ENCODE data around the gene PTH1R. TPM values are rescaled to one million over a fixed set of nuclear protein-coding genes. Genes with fewer than 3 reads are reported as not detected.

PTH1R gene
- total RNA-seq, 1 experiment from 2014 or later = 1.0 TPM

GRCh38 chr3:46947546-46947901, 70.0 kb downstream of the PTH1R start:
- peak overlapping the region in 1 of 3 experiments; percentile 11; a peak in 2 of 7 replicates for H3K27ac Mint-ChIP-seq
- H3K4me3 Mint-ChIP-seq = no peak overlapping the region

More at GRCh38 chr3:46947546-46947901, 70.0 kb downstream of the PTH1R start:
- Histone ChIP-seq H2BK15ac (ENCODE audit: low read depth, low read length) (no peak overlapping the region), H3K23me2 (ENCODE audit: insufficient read length, low read depth, low read length, poor library complexity, severe bottlenecking) (no peaks in the 10 kb centered on the region), H4K91ac (ENCODE audit: insufficient read length, low read depth, low read length) (no peak overlapping the region), H3K9me3 (ENCODE audit: control insufficient read depth, low read depth, low read length) (no peaks in the 10 kb centered on the region), H2BK120ac (ENCODE audit: low read depth, low read length, poor library complexity, severe bottlenecking) (no peak overlapping the region), H3K14ac (ENCODE audit: insufficient read depth, low read length) (no peak overlapping the region), H3K27me3 (ENCODE audit: insufficient read depth, low read length) (no peaks in the 10 kb centered on the region), H2AK5ac (ENCODE audit: insufficient read length, low read length) (no peak overlapping the region), H3T11ph (ENCODE audit: low read length) (no peak overlapping the region), H2BK12ac (ENCODE audit: insufficient read length, low read depth, low read length) (no peak overlapping the region), H3K4me1 (ENCODE audit: insufficient read depth, low read length) (peaks cover 5% of the 10 kb centered on the region; the same call in 1 of the 2 replicates), H3K9ac (ENCODE audit: extremely low read depth, insufficient read length, low read length) (no peak overlapping the region), H4K20me1 (ENCODE audit: control insufficient read depth, insufficient read depth, insufficient read length) (peaks cover 2% of the 10 kb centered on the region), H3K4me2 (ENCODE audit: insufficient read depth, insufficient read length, low read length) (no peak overlapping the region), H2BK5ac (ENCODE audit: insufficient read length, low read length) (no peak overlapping the region), H3K27ac (ENCODE audit: insufficient read length, low read depth, low read length) (no peak overlapping the region), H2AFZ (ENCODE audit: low read length) (no peak overlapping the region), H4K5ac (ENCODE audit: insufficient read length, low read depth, low read length) (no peak overlapping the region), H3K4ac (ENCODE audit: low read depth, low read length) (no peak overlapping the region), H3K56ac (ENCODE audit: insufficient read length, low read depth, low read length) (no peak overlapping the region), H3K79me1 (ENCODE audit: insufficient read depth, low read depth, low read length, poor library complexity, severe bottlenecking) (peaks cover 17% of the 10 kb centered on the region), H4K8ac (replicated peaks; ENCODE audit: insufficient read length, low read depth, low read length) (no peak overlapping the region), H3K79me2 (ENCODE audit: insufficient read depth, low read length) (peaks cover 32% of the 10 kb centered on the region; the same call in 1 of the 2 replicates), H3K23ac (ENCODE audit: insufficient read length, low read depth, low read length) (no peak overlapping the region), H3K18ac (ENCODE audit: insufficient read length, low read depth, low read length) (no peak overlapping the region), H2BK20ac (ENCODE audit: low read depth, low read length, poor library complexity, severe bottlenecking) (no peak overlapping the region)
- no peak for DNase-seq
- WGBS (ENCODE audit: extremely low coverage, insufficient read length, low lambda C conversion rate) = no CpG with 5 or more reads among the region's 4 CpGs
- TF ChIP-seq CTCF (conservative IDR thresholded peaks at IDR 0.05) = no peak
- H3K27me3 Mint-ChIP-seq (ENCODE audit: low read depth) = no peaks in the 10 kb centered on the region
- no peaks in the 10 kb centered on the region; a peak in 1 of 5 replicates for H3K9me3 Mint-ChIP-seq
- H3K4me1 Mint-ChIP-seq = peaks cover 48 to 71% of the 10 kb centered on the region in 2 experiments
- H3K36me3 Mint-ChIP-seq (ENCODE audit: insufficient read depth in 1 of 3, low read depth in 3 of 3) = peaks cover 6 to 23% (median 17%) of the 10 kb centered on the region in 3 experiments

All from H9 (cell line).